GM21717 (cell line): ENCODE data around the gene GPR12.

Experiments
- ATAC-seq: cut with Tn5 transposase; IDR thresholded peaks from one replicate; pipeline ENCODE4 v1.9.1; 2021; ENCODE audit warnings: mild to moderate bottlenecking, moderate library complexity; ENCODE audit not compliant: unreplicated experiment

The GPR12 gene

GRCh38 chr13:26706381-26706780 lies 54.2 kb downstream of the GPR12 start:
- ATAC-seq: no peak

GRCh38 chr13:26705536-26705935 lies 55.0 kb downstream of the GPR12 start:
- ATAC-seq: no peak
